Measurements from ENCODE around the gene BYSL. TPM values are rescaled to one million over a fixed set of nuclear protein-coding genes. Genes with fewer than 3 reads are reported as not detected.

The BYSL gene
- total RNA-seq, 4 donors from 2014 or later = 4.4 to 12.4 (median 6.1) TPM

DNA sequence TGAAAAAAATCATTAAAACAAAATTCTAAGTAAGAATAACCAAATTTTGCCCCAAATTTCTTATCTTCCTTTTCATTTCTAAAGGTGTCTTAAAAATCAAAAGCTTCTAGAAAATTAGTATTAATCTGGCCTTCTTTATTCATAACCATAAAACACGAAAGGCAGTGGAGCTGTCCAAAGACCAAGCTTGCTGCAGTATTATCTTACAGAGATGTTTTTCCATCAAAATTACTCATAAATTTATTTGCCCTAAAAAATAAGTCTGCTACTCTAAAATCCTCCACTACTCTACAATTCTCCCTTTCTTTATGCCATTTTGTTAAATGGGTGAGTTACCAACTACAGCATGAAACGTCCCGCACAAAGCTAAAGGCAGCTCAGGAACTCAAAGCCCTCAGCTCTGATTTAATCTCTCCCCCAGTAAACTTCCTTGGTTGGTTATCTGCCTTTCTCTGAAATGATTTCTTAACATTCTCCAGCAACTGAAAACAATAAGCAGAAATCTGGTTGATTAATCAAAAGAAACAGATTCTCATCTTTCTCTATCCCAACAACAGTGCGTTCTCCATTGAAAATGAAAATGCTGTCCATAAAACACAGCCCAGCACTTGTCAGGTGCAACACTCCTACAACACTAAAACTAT lies 28.3 kb upstream of the BYSL start:
- H3K36me3 ChIP-seq = no peaks in the 10 kb centered on the region
- DNase-seq = no peak
- TF ChIP-seq, protein P1, sequence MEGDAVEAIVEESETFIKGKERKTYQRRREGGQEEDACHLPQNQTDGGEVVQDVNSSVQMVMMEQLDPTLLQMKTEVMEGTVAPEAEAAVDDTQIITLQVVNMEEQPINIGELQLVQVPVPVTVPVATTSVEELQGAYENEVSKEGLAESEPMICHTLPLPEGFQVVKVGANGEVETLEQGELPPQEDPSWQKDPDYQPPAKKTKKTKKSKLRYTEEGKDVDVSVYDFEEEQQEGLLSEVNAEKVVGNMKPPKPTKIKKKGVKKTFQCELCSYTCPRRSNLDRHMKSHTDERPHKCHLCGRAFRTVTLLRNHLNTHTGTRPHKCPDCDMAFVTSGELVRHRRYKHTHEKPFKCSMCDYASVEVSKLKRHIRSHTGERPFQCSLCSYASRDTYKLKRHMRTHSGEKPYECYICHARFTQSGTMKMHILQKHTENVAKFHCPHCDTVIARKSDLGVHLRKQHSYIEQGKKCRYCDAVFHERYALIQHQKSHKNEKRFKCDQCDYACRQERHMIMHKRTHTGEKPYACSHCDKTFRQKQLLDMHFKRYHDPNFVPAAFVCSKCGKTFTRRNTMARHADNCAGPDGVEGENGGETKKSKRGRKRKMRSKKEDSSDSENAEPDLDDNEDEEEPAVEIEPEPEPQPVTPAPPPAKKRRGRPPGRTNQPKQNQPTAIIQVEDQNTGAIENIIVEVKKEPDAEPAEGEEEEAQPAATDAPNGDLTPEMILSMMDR (IDR thresholded peaks at IDR 0.05) = no peak
- no peak for TF ChIP-seq POLR2A (IDR thresholded peaks at IDR 0.05)
- H3K27ac ChIP-seq = no peak overlapping the region
- no peak overlapping the region for H3K4me3 ChIP-seq
- peaks cover 0 to 9% (median 4%) of the 10 kb centered on the region in 4 donors for H3K4me1 ChIP-seq
- H3K9me3 ChIP-seq = no peaks in the 10 kb centered on the region
- no peaks in the 10 kb centered on the region for H3K27me3 ChIP-seq

- H3K27me3 ChIP-seq = no peaks in the 10 kb centered on the region
- DNase-seq = no peak
- H3K4me3 ChIP-seq = peak overlapping the region; percentile 67 to 78 (median 68)
- no peak for TF ChIP-seq POLR2A (IDR thresholded peaks at IDR 0.05)
- TF ChIP-seq, protein P1 (IDR thresholded peaks at IDR 0.05) = no peak
- H3K4me1 ChIP-seq = peaks cover 0 to 9% (median 4%) of the 10 kb centered on the region in 4 donors
- no peaks in the 10 kb centered on the region for H3K9me3 ChIP-seq
- peaks cover 0 to under 1% (median 0%) of the 10 kb centered on the region in 3 donors for H3K36me3 ChIP-seq
- H3K27ac ChIP-seq = peak overlapping the region; percentile 64 to 78 (median 71)
Observed at GRCh38 chr6:41894366-41895299, 26.7 kb upstream of the BYSL start.

- Histone ChIP-seq H3K9me3 (no peaks in the 10 kb centered on the region), H3K4me1 (peaks cover 0 to 9% (median 4%) of the 10 kb centered on the region in 4 donors), H3K27ac (peak within 1 kb of the TSS; percentile 64 to 78 (median 71)), H3K4me3 (peak within 1 kb of the TSS; percentile 67 to 78 (median 68)), H3K27me3 (no peaks in the 10 kb centered on the region), H3K36me3 (peaks cover 0 to 10% (median 0%) of the 10 kb centered on the region in 3 donors)
- TF ChIP-seq, protein P1 (IDR thresholded peaks at IDR 0.05) = peak in 1 of 6 experiments; percentile 14
- no peak for TF ChIP-seq POLR2A (IDR thresholded peaks at IDR 0.05)
- DNase-seq = peak; percentile 94 to 96 (median 95)
Observed at GRCh38 chr6:41895300-41896233, 25.7 kb upstream of the BYSL start, which contains the start of gene USP49. USP49 (minus strand) TSS chr6:41895375; CDS start chr6:41806983, 88,392 bp downstream.

GRCh38 chr6:41896281-41896680 lies 25.0 kb upstream of the BYSL start:
- peak overlapping the region in 3 of 4 donors; percentile 68 to 78 (median 68) for H3K4me3 ChIP-seq

More at GRCh38 chr6:41896281-41896680, 25.0 kb upstream of the BYSL start:
- no peaks in the 10 kb centered on the region for H3K9me3 ChIP-seq
- H3K27me3 ChIP-seq = no peaks in the 10 kb centered on the region
- DNase-seq = no peak
- peaks cover 0 to 9% (median 4%) of the 10 kb centered on the region in 4 donors for H3K4me1 ChIP-seq
- TF ChIP-seq, protein P1 (IDR thresholded peaks at IDR 0.05) = no peak
- TF ChIP-seq POLR2A (IDR thresholded peaks at IDR 0.05) = no peak
- peak overlapping the region in 3 of 4 donors; percentile 64 to 73 (median 69) for H3K27ac ChIP-seq
- peaks cover 0 to 11% (median 0%) of the 10 kb centered on the region in 3 donors for H3K36me3 ChIP-seq
